ENCODE measurements around the gene TMEM255A. TPM values are rescaled to one million over a fixed set of nuclear protein-coding genes. Genes with fewer than 3 reads are reported as not detected.

Gene TMEM255A
- total and polyA plus RNA-seq, 2 of the 13 experiments (the other 11 are each of a cell fraction or from before 2014, with no cell fraction given) = 0.13 to 0.40 TPM

DNA sequence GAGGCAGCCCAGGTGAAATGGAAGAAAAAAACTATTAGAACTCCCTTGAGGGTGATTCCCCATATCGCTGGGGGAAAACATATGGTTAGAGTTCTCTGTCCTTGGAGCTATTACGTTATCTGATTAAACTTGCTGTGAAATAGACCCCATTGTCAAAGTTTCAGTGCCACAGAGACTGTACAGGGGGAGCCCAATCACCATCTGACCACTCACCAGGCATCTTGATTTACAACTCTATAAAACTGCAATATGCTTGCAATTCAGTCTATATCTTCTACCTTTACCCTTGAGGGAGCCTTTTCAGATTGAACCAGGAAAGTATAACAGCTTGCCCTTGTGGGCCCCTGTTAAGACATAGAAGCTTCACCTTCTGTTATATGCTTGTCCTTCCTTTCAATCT lies 18.2 kb downstream of the TMEM255A start:
- H3K4me3 ChIP-seq (replicated peaks in 1 of 3; ENCODE audit: insufficient read depth in 1 of 3, low read depth in 2 of 3, low read length in 3 of 3) = no peak overlapping the region
- no peaks in the 10 kb centered on the region for H3K9me3 ChIP-seq (ENCODE audit: low read length)
- intact Hi-C loops (cut with micrococcal nuclease; ENCODE audit: unreplicated experiment) = no loop called here
- H3K4me1 ChIP-seq (ENCODE audit: insufficient read depth, low read length) = peaks cover 16% of the 10 kb centered on the region
- no peak overlapping the region for H2AFZ ChIP-seq (ENCODE audit: low read length)
- TF ChIP-seq, protein P1, sequence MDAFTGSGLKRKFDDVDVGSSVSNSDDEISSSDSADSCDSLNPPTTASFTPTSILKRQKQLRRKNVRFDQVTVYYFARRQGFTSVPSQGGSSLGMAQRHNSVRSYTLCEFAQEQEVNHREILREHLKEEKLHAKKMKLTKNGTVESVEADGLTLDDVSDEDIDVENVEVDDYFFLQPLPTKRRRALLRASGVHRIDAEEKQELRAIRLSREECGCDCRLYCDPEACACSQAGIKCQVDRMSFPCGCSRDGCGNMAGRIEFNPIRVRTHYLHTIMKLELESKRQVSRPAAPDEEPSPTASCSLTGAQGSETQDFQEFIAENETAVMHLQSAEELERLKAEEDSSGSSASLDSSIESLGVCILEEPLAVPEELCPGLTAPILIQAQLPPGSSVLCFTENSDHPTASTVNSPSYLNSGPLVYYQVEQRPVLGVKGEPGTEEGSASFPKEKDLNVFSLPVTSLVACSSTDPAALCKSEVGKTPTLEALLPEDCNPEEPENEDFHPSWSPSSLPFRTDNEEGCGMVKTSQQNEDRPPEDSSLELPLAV (CRISPR knock-in tag; conservative IDR thresholded peaks at IDR 0.05; ENCODE audit: low read depth) = no peak
- no peak for TF ChIP-seq ZNF883 (CRISPR knock-in tag; IDR thresholded peaks at IDR 0.05; ENCODE audit: not compliant biosample characterization)
- TF ChIP-seq, protein P2, sequence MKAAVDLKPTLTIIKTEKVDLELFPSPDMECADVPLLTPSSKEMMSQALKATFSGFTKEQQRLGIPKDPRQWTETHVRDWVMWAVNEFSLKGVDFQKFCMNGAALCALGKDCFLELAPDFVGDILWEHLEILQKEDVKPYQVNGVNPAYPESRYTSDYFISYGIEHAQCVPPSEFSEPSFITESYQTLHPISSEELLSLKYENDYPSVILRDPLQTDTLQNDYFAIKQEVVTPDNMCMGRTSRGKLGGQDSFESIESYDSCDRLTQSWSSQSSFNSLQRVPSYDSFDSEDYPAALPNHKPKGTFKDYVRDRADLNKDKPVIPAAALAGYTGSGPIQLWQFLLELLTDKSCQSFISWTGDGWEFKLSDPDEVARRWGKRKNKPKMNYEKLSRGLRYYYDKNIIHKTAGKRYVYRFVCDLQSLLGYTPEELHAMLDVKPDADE (CRISPR knock-in tag; IDR thresholded peaks at IDR 0.05) = no peak
- TF ChIP-seq, protein P3, sequence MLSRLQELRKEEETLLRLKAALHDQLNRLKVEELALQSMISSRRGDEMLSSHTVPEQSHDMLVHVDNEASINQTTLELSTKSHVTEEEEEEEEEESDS (CRISPR knock-in tag; IDR thresholded peaks at IDR 0.05; ENCODE audit: borderline replicate concordance) = no peak
- TF ChIP-seq MBNL3 (CRISPR knock-in tag; conservative IDR thresholded peaks at IDR 0.05) = no peak
- DNase-seq (ENCODE audit: low spot score) (no peak), ATAC-seq (no peak), FAIRE-seq (no peak)
- H3K9ac ChIP-seq (ENCODE audit: insufficient read depth, low read depth, low read length) = no peak overlapping the region
- WGBS (ENCODE audit: low lambda C conversion rate) = 71% methylated on average over 2 of the region's 2 CpGs
- no peaks in the 10 kb centered on the region for H3K27me3 ChIP-seq (ENCODE audit: control insufficient read depth in 1 of 2, insufficient read depth in 2 of 2, low read length in 2 of 2)
- no peaks in the 10 kb centered on the region for H3K36me3 ChIP-seq (replicated peaks in 1 of 2; ENCODE audit: control insufficient read depth in 1 of 2, insufficient read depth in 2 of 2, low read length in 2 of 2)
- no TSS peak for BruUV-seq (replicated peaks)
- no peak overlapping the region for H3K4me2 ChIP-seq (ENCODE audit: low read depth, low read length)
- no peaks in the 10 kb centered on the region for H4K20me1 ChIP-seq (ENCODE audit: insufficient read depth, low read length)
- ChIA-PET POLR2A (no interaction called here), CTCF (ENCODE audit: low intra/inter-chr PET ratio, low total read pairs) (no interaction called here)
- in situ Hi-C loops (cut with HindIII; ENCODE audit: extremely low pct_ligation_motif_present, low pct_unique_long_range_greater_than_20kb) = no loop called here
- no peaks in the 10 kb centered on the region for H3K79me2 ChIP-seq (ENCODE audit: insufficient read depth, low read length)
- no peak overlapping the region for H3K27ac ChIP-seq (ENCODE audit: extremely low read length, insufficient read depth, low read length)

DNA sequence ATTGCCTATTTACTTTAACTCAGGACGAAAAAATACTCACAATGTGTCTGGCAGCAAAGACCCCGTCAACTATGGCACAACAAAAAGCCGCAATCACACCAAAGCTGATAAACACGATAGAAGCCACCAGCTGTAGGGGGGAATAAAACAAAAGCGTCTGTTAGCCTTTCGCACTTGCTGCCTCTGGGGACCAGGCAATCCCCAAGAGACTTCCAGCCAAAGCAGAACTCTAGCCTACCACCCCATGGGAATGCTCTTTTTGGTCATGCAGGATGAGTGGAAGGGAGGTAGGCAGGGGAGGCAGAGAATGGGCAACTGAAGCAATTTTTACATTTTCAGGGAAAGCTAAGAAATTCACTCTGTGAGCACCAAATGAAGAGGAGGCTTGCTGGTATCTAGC lies 20.1 kb downstream of the TMEM255A start:
- H3K9ac ChIP-seq (ENCODE audit: insufficient read depth, low read depth, low read length) = no peak overlapping the region
- ChIA-PET POLR2A (no interaction called here), CTCF (ENCODE audit: low intra/inter-chr PET ratio, low total read pairs) (no interaction called here)
- no peak for FAIRE-seq
- H3K27ac ChIP-seq (ENCODE audit: extremely low read length, insufficient read depth, low read length) = no peak overlapping the region
- BruUV-seq (replicated peaks) = no TSS peak
- H3K9me3 ChIP-seq (ENCODE audit: low read length) = no peaks in the 10 kb centered on the region
- no peaks in the 10 kb centered on the region for H4K20me1 ChIP-seq (ENCODE audit: insufficient read depth, low read length)
- H3K4me2 ChIP-seq (ENCODE audit: low read depth, low read length) = no peak overlapping the region
- in situ Hi-C loops (cut with HindIII; ENCODE audit: extremely low pct_ligation_motif_present, low pct_unique_long_range_greater_than_20kb) (no loop called here), intact Hi-C loops (cut with micrococcal nuclease; ENCODE audit: unreplicated experiment) (no loop called here)
- no peak for DNase-seq (ENCODE audit: low spot score)
- no peak overlapping the region for H3K4me3 ChIP-seq (replicated peaks in 1 of 3; ENCODE audit: insufficient read depth in 1 of 3, low read depth in 2 of 3, low read length in 3 of 3)
- H2AFZ ChIP-seq (ENCODE audit: low read length) = no peak overlapping the region
- H3K27me3 ChIP-seq (ENCODE audit: control insufficient read depth in 1 of 2, insufficient read depth in 2 of 2, low read length in 2 of 2) = no peaks in the 10 kb centered on the region
- ATAC-seq = no peak
- WGBS (ENCODE audit: low lambda C conversion rate) = 95% methylated on average over 6 of the region's 6 CpGs
- H3K36me3 ChIP-seq (replicated peaks in 1 of 2; ENCODE audit: control insufficient read depth in 1 of 2, insufficient read depth in 2 of 2, low read length in 2 of 2) = no peaks in the 10 kb centered on the region
- no peaks in the 10 kb centered on the region for H3K79me2 ChIP-seq (ENCODE audit: insufficient read depth, low read length)
- H3K4me1 ChIP-seq (ENCODE audit: insufficient read depth, low read length) = peaks cover 25% of the 10 kb centered on the region
- TF ChIP-seq, protein P2 (CRISPR knock-in tag; IDR thresholded peaks at IDR 0.05) = no peak
- TF ChIP-seq ZNF776 (CRISPR knock-in tag; IDR thresholded peaks at IDR 0.05) = no peak
- TF ChIP-seq TOPORS (CRISPR knock-in tag; IDR thresholded peaks at IDR 0.05) = no peak
- no peak for TF ChIP-seq ZSCAN9 (CRISPR knock-in tag; IDR thresholded peaks at IDR 0.05; ENCODE audit: borderline replicate concordance)
- no peak for TF ChIP-seq PHB2 (IDR thresholded peaks at IDR 0.05; ENCODE audit: partially characterized antibody)
- TF ChIP-seq, protein P4, sequence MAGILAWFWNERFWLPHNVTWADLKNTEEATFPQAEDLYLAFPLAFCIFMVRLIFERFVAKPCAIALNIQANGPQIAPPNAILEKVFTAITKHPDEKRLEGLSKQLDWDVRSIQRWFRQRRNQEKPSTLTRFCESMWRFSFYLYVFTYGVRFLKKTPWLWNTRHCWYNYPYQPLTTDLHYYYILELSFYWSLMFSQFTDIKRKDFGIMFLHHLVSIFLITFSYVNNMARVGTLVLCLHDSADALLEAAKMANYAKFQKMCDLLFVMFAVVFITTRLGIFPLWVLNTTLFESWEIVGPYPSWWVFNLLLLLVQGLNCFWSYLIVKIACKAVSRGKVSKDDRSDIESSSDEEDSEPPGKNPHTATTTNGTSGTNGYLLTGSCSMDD (CRISPR knock-in tag; IDR thresholded peaks at IDR 0.05) = no peak
- no peak for TF ChIP-seq SP1 (IDR thresholded peaks at IDR 0.05)
- TF ChIP-seq SP1 (CRISPR knock-in tag; IDR thresholded peaks at IDR 0.05) = no peak
- TF ChIP-seq ZNF260 (CRISPR knock-in tag; IDR thresholded peaks at IDR 0.05; ENCODE audit: borderline replicate concordance, low read depth) = no peak
- TF ChIP-seq ZNF207 (IDR thresholded peaks at IDR 0.05; ENCODE audit: borderline replicate concordance) = no peak
- TF ChIP-seq NRL (CRISPR knock-in tag; IDR thresholded peaks at IDR 0.05; ENCODE audit: borderline replicate concordance) = no peak
